ENCODE results near the gene CHN1.

DNA sequence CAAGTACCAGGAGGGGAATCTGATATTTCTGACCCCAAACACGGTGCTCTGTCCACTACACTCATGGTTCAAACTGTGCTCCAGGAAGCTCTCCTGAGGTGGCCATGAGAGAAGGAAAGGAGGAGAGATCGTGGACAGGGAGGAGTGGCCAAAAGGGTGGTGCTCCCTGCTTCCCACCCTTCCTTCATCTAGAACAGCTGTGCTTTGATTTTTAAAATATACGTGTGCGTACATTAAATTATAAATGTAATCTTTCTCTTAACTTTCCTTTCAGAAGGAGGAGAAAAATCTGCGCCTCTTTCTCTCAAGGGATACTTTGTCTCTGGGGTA lies 232.7 kb downstream of the CHN1 start:
- TF ChIP-seq CTCF (IDR thresholded peaks at IDR 0.05; ENCODE audit: low read depth, low read length, poor library complexity, severe bottlenecking) (no peak), EZH2phosphoT487 (IDR thresholded peaks at IDR 0.05; ENCODE audit: borderline replicate concordance, low read length) (no peak)
